ENCODE results near the gene NOCT.

GRCh38 chr4:139022835-139023234, 7.3 kb downstream of the NOCT start:
- TF ChIP-seq EZH2 (IDR thresholded peaks at IDR 0.05; ENCODE audit: low read depth, low read length, severe bottlenecking), result no peak
- no peak for TF ChIP-seq POLR2AphosphoS5 (IDR thresholded peaks at IDR 0.05; ENCODE audit: low read depth, low read length)
- TF ChIP-seq CTCF (IDR thresholded peaks at IDR 0.05; ENCODE audit: control extremely low read depth in 1 of 3, insufficient read depth in 1 of 3, low read depth in 1 of 3, low read length in 3 of 3), result no peak
- TF ChIP-seq ZNF274 (IDR thresholded peaks at IDR 0.05; ENCODE audit: borderline replicate concordance, extremely low read depth, low read length), result no peak
- TF ChIP-seq CTBP2 (IDR thresholded peaks at IDR 0.05; ENCODE audit: borderline replicate concordance, insufficient read depth, insufficient read length, low read length), result no peak

All from H1 (cell line).